HepG2 (cell line): ENCODE data around the gene SPP1. TPM values are rescaled to one million over a fixed set of nuclear protein-coding genes. Genes with fewer than 3 reads are reported as not detected.

Experiments used
- ATAC-seq: fragments of 200-7000 bp; cut with Tn5 transposase; 3 replicates; pipeline ENCODE4 v1.9.1; 2020; ENCODE audit warnings: mild to moderate bottlenecking, moderate library complexity
- BruUV-seq: library from RNA; stranded (reverse); fragments of 400-500 nt; replicated peaks from 2 replicates; lab custom pipeline; 2021; lab: Mats Ljungman, UMichigan
- CTCF ChIA-PET: fragments of 300-600 bp; formaldehyde crosslinking; extraction: SDS; loops from one replicate; lab custom pipeline; 2021; ENCODE audit warnings: low total read pairs, inconsistent platforms, low intra/inter-chr PET ratio; lab: Yijun Ruan, JAX
- POLR2A ChIA-PET: fragments of 350-600 bp; sonication (Branson Sonifier 250); formaldehyde crosslinking; loops from one replicate; lab custom pipeline; 2020; ENCODE audit warnings: antibody characterized with exemption, inconsistent platforms; lab: Yijun Ruan, JAX
- DNase-seq: peaks from one replicate; pipeline ENCODE4 v3.0.0-alpha.2; 2015; ENCODE audit warnings: low spot score
- FAIRE-seq: peaks from 3 replicates; lab custom pipeline; 2011; peaks lifted over from hg19 to GRCh38; lab: Jason Lieb, UNC
- H2AFZ ChIP-seq: one replicate; pipeline ENCODE4 v1.6.1; 2011; ENCODE audit warnings: low read length, inconsistent platforms
- H3K27ac ChIP-seq: fragments of 300-600 bp; 3 replicates; pipeline ENCODE4 v1.8.0; 2011; ENCODE audit warnings: mixed run types, mild to moderate bottlenecking, mixed read lengths, low read length, inconsistent platforms; ENCODE audit not compliant: insufficient read depth; ENCODE audit errors: extremely low read length
- H3K27me3 ChIP-seq, 2 experiments: fragments of 200-600 bp in 1 of 2; 2 replicates in 1 of 2; 3 replicates in 1 of 2; pipeline versions ENCODE4 v1.6.0 to v1.8.0; 2011; ENCODE audit warnings: low read length in 2 of 2, mild to moderate bottlenecking in 2 of 2, moderate library complexity in 2 of 2, inconsistent platforms in 1 of 2; ENCODE audit not compliant: insufficient read depth in 2 of 2, control insufficient read depth in 1 of 2
- H3K36me3 ChIP-seq, 2 experiments: fragments of 200-600 bp in 1 of 2; replicated peaks in 1 of 2; 2 replicates in 1 of 2; 3 replicates in 1 of 2; pipeline versions ENCODE4 v1.5.1 to v1.8.0; 2011; ENCODE audit warnings: low read length in 2 of 2, inconsistent platforms in 1 of 2; ENCODE audit not compliant: insufficient read depth in 2 of 2, control insufficient read depth in 1 of 2
- H3K4me1 ChIP-seq: 2 replicates; pipeline ENCODE4 v1.5.1; 2012; ENCODE audit warnings: low read length, inconsistent platforms; ENCODE audit not compliant: insufficient read depth
- H3K4me2 ChIP-seq: 2 replicates; pipeline ENCODE4 v1.6.0; 2011; ENCODE audit warnings: low read depth, low read length, inconsistent platforms
- H3K4me3 ChIP-seq, 3 experiments: fragments of 200-600 bp in 1 of 3; sonication (generic), shearing (Covaris generic) in 1 of 3; replicated peaks in 1 of 3; 2 replicates each; pipeline ENCODE4 v1.5.1; 2011 to 2016; ENCODE audit warnings: low read length in 3 of 3, inconsistent platforms in 2 of 3, low read depth in 2 of 3, mild to moderate bottlenecking in 2 of 3, control low read depth in 1 of 3, mixed read lengths in 1 of 3; ENCODE audit not compliant: insufficient read depth in 1 of 3
- H3K79me2 ChIP-seq: one replicate; pipeline ENCODE4 v1.6.1; 2011; ENCODE audit warnings: low read length, inconsistent platforms; ENCODE audit not compliant: insufficient read depth
- H3K9ac ChIP-seq: 2 replicates; pipeline ENCODE4 v1.6.0; 2011; ENCODE audit warnings: mild to moderate bottlenecking, low read depth, low read length, inconsistent platforms; ENCODE audit not compliant: insufficient read depth
- H3K9me3 ChIP-seq: 2 replicates; pipeline ENCODE4 v1.5.1; 2012; ENCODE audit warnings: mild to moderate bottlenecking, low read length
- H4K20me1 ChIP-seq: 2 replicates; pipeline ENCODE4 v1.6.0; 2011; ENCODE audit warnings: inconsistent platforms, mild to moderate bottlenecking, low read length, moderate library complexity; ENCODE audit not compliant: insufficient read depth
- ARNT ChIP-seq: fragments of 450-650 bp; IDR thresholded peaks from 2 replicates; pipeline ENCODE4 v1.6.1; 2017
- JUND ChIP-seq: sonication (generic); formaldehyde crosslinking; IDR thresholded peaks from 2 replicates; pipeline ENCODE4 v1.8.0; 2022; ENCODE audit warnings: mild to moderate bottlenecking, missing genetic modification reagents
- NCOR1 ChIP-seq: fragments of 200-600 bp; sonication (generic); IDR thresholded peaks from 2 replicates; pipeline ENCODE4 v1.7.0; 2017; ENCODE audit warnings: antibody characterized with exemption, low read length, borderline replicate concordance
- NONO ChIP-seq, 2 experiments: fragments of 450-650 bp in 1 of 2; sonication (generic) in 1 of 2; formaldehyde crosslinking in 1 of 2; IDR thresholded peaks in 1 of 2; conservative IDR thresholded peaks in 1 of 2; 2 replicates each; pipeline versions ENCODE4 v1.6.1 to v1.8.0; 2017 to 2022; ENCODE audit warnings: mild to moderate bottlenecking in 1 of 2, missing genetic modification reagents in 1 of 2, moderate library complexity in 1 of 2
- ONECUT2 ChIP-seq: sonication (generic); formaldehyde crosslinking; IDR thresholded peaks from 2 replicates; pipeline ENCODE4 v1.4.0; 2020; ENCODE audit warnings: missing genetic modification reagents
- U2AF2 ChIP-seq: fragments of 200-400 bp; formaldehyde crosslinking; IDR thresholded peaks from 2 replicates; pipeline ENCODE4 v1.6.1; 2017; ENCODE audit warnings: low read depth, mild to moderate bottlenecking, low read length
- ZNF337 ChIP-seq: sonication (generic); formaldehyde crosslinking; IDR thresholded peaks from 2 replicates; pipeline ENCODE4 v1.5.1; 2020; ENCODE audit warnings: missing genetic modification reagents, low read depth, mild to moderate bottlenecking, borderline replicate concordance
- ZSCAN29 ChIP-seq: sonication (generic); formaldehyde crosslinking; conservative IDR thresholded peaks from 2 replicates; pipeline ENCODE4 v1.4.0; 2020; ENCODE audit warnings: mild to moderate bottlenecking, missing genetic modification reagents
- WGBS: methylation state at CpG from one replicate; pipeline ENCODE4 v1.1.6; 2017; ENCODE audit warnings: low lambda C conversion rate; 5-methylcytosine and 5-hydroxymethylcytosine counted together
- in situ Hi-C: cut with HindIII; loops from 2 replicates; pipeline ENCODE4 v1.10.0; 2017; ENCODE audit warnings: low pct_unique_long_range_greater_than_20kb; ENCODE audit not compliant: extremely low pct_ligation_motif_present
- intact Hi-C: fragments of 100-400 bp; cut with micrococcal nuclease; formaldehyde crosslinking; loops from one replicate; pipeline ENCODE4 v1.10.0; 2022; ENCODE audit not compliant: unreplicated experiment
- polyA plus RNA-seq, 8 experiments: library from polyadenylated mRNA; depleted of rRNA in 3 of 8; stranded (reverse) in 7 of 8; unstranded in 1 of 8; fragments of >200 nt; fragmentation: Illumina TruSeq in 4 of 8; extraction: Trizol in 4 of 8; gene quantifications; 2 replicates each; pipeline versions ENCODE4 v1.2.1 to v1.2.3, GENCODE V29; 2011 to 2016; ENCODE audit warnings: low read depth in 4 of 8, missing spikeins in 1 of 8, mixed read lengths in 1 of 8; ENCODE audit not compliant: insufficient read depth in 1 of 8
- total RNA-seq, 5 experiments: library from RNA; depleted of rRNA; stranded (reverse); fragments of >200 nt; fragmentation: Illumina TruSeq; extraction: Trizol; gene quantifications; 2 replicates each; pipeline ENCODE4 v1.2.3, GENCODE V29; 2016; ENCODE audit warnings: low read depth in 1 of 5
- TF ChIP-seq, protein P1 (sequence below): sonication (generic); formaldehyde crosslinking; IDR thresholded peaks from 2 replicates; pipeline ENCODE4 v1.8.0; 2022; ENCODE audit warnings: missing genetic modification reagents, mild to moderate bottlenecking, borderline replicate concordance
- TF ChIP-seq, protein P2 (sequence below): sonication (generic); formaldehyde crosslinking; IDR thresholded peaks from 2 replicates; pipeline ENCODE4 v1.4.0; 2020; ENCODE audit warnings: low read depth, mild to moderate bottlenecking, missing genetic modification reagents
- TF ChIP-seq, protein P3 (sequence below): sonication (generic); formaldehyde crosslinking; IDR thresholded peaks from 2 replicates; pipeline ENCODE4 v1.4.0; 2020; ENCODE audit warnings: missing genetic modification reagents
- TF ChIP-seq, protein P4 (sequence below): sonication (generic); formaldehyde crosslinking; IDR thresholded peaks from 2 replicates; pipeline ENCODE4 v1.8.1; 2022; ENCODE audit warnings: low read depth, mild to moderate bottlenecking, missing genetic modification reagents

SPP1 gene
- total and polyA plus RNA-seq, 2 of the 13 experiments (the other 11 are each of a cell fraction or from before 2014, with no cell fraction given), result 682 to 788 TPM

DNA sequence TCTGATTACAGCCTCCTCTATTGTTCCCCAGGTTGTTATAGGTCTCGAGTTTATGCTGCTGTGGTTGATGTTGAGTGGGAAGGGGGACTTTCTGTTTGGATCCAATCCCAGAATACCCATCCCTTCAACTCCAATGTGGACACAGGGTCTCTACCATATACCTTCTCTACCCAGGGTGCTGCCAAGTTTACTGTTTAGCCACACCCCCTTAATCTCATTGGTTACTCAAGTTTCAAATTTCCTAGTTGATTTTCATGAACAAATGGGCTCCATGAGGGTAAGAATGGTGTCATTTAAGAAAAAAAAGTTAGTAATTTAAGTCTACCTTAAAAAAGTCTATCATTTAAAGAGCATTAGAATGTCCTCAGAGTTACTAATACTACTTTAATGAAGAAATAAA, 3.6 kb upstream of the SPP1 start:
- in situ Hi-C loops, result no loop called here
- no peak for FAIRE-seq

More for the DNA sequence above, 3.6 kb upstream of the SPP1 start:
- H3K9ac ChIP-seq, result no peak overlapping the region
- POLR2A ChIA-PET, result interaction anchor here (0.7 kb wide), 1 partner anchor 153 kb away, joined by 3 read pairs; no protein-coding TSS in a partner anchor
- H2AFZ ChIP-seq, result no peak overlapping the region
- no peaks in the 10 kb centered on the region for H3K9me3 ChIP-seq
- no TSS peak for BruUV-seq
- DNase-seq (no peak), ATAC-seq (no peak)
- no peaks in the 10 kb centered on the region for H3K36me3 ChIP-seq
- intact Hi-C loops, result no loop called here
- H3K27me3 ChIP-seq, result no peaks in the 10 kb centered on the region
- H3K79me2 ChIP-seq, result peaks cover 12% of the 10 kb centered on the region
- TF ChIP-seq U2AF2, result no peak
- TF ChIP-seq, protein P1, sequence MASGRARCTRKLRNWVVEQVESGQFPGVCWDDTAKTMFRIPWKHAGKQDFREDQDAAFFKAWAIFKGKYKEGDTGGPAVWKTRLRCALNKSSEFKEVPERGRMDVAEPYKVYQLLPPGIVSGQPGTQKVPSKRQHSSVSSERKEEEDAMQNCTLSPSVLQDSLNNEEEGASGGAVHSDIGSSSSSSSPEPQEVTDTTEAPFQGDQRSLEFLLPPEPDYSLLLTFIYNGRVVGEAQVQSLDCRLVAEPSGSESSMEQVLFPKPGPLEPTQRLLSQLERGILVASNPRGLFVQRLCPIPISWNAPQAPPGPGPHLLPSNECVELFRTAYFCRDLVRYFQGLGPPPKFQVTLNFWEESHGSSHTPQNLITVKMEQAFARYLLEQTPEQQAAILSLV (CRISPR knock-in tag), result no peak
- TF ChIP-seq JUND (CRISPR knock-in tag), result no peak
- TF ChIP-seq NONO (IDR thresholded peaks at IDR 0.05), result no peak
- no peak for TF ChIP-seq NONO (CRISPR knock-in tag; conservative IDR thresholded peaks at IDR 0.05)
- no peak for TF ChIP-seq ARNT
- TF ChIP-seq ZSCAN29, result no peak
- TF ChIP-seq ZNF337 (CRISPR knock-in tag), result no peak
- no peak for TF ChIP-seq ONECUT2 (CRISPR knock-in tag)
- no peak for TF ChIP-seq NCOR1
- TF ChIP-seq, protein P2, sequence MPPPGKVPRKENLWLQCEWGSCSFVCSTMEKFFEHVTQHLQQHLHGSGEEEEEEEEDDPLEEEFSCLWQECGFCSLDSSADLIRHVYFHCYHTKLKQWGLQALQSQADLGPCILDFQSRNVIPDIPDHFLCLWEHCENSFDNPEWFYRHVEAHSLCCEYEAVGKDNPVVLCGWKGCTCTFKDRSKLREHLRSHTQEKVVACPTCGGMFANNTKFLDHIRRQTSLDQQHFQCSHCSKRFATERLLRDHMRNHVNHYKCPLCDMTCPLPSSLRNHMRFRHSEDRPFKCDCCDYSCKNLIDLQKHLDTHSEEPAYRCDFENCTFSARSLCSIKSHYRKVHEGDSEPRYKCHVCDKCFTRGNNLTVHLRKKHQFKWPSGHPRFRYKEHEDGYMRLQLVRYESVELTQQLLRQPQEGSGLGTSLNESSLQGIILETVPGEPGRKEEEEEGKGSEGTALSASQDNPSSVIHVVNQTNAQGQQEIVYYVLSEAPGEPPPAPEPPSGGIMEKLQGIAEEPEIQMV (CRISPR knock-in tag), result no peak
- TF ChIP-seq, protein P3, sequence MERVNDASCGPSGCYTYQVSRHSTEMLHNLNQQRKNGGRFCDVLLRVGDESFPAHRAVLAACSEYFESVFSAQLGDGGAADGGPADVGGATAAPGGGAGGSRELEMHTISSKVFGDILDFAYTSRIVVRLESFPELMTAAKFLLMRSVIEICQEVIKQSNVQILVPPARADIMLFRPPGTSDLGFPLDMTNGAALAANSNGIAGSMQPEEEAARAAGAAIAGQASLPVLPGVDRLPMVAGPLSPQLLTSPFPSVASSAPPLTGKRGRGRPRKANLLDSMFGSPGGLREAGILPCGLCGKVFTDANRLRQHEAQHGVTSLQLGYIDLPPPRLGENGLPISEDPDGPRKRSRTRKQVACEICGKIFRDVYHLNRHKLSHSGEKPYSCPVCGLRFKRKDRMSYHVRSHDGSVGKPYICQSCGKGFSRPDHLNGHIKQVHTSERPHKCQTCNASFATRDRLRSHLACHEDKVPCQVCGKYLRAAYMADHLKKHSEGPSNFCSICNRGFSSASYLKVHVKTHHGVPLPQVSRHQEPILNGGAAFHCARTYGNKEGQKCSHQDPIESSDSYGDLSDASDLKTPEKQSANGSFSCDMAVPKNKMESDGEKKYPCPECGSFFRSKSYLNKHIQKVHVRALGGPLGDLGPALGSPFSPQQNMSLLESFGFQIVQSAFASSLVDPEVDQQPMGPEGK (CRISPR knock-in tag), result no peak
- TF ChIP-seq, protein P4, sequence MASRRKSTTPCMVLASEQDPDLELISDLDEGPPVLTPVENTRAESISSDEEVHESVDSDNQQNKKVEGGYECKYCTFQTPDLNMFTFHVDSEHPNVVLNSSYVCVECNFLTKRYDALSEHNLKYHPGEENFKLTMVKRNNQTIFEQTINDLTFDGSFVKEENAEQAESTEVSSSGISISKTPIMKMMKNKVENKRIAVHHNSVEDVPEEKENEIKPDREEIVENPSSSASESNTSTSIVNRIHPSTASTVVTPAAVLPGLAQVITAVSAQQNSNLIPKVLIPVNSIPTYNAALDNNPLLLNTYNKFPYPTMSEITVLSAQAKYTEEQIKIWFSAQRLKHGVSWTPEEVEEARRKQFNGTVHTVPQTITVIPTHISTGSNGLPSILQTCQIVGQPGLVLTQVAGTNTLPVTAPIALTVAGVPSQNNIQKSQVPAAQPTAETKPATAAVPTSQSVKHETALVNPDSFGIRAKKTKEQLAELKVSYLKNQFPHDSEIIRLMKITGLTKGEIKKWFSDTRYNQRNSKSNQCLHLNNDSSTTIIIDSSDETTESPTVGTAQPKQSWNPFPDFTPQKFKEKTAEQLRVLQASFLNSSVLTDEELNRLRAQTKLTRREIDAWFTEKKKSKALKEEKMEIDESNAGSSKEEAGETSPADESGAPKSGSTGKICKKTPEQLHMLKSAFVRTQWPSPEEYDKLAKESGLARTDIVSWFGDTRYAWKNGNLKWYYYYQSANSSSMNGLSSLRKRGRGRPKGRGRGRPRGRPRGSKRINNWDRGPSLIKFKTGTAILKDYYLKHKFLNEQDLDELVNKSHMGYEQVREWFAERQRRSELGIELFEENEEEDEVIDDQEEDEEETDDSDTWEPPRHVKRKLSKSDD (CRISPR knock-in tag), result no peak
- TF ChIP-seq, all 625 proteins: peak for 0
- 0% methylated on average over 1 of the region's 1 CpG for WGBS
- Histone ChIP-seq H3K4me2 (no peak overlapping the region), H3K27ac (no peak overlapping the region), H3K4me3 (no peak overlapping the region), H3K4me1 (peaks cover 52% of the 10 kb centered on the region), H4K20me1 (no peaks in the 10 kb centered on the region)
- CTCF ChIA-PET, result interaction anchor here (5.3 kb wide), 1 partner anchor 119 kb away, joined by 67 read pairs; no protein-coding TSS in a partner anchor
